ENCODE data around the gene SEC61B.

DNA sequence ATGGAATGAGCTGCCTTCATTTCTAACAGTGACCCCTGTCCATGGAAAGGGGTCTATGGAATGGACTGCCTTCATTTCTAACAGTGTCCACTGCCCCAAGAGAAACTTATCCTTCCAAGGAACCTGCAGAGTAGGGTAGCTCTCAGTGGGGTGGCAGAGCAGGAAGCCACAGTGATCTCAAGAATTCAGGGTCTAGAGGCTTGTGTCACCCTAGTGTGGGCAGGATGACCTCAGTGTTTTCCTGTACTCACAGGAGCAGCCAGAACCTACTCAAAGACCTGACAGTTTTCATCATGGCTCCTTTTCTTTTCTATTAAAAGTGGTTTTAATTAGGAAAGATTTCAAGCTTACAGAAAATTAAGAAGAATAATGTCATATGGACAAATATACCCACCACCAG lies 27.5 kb downstream of the SEC61B start:
- TF ChIP-seq, protein P1, sequence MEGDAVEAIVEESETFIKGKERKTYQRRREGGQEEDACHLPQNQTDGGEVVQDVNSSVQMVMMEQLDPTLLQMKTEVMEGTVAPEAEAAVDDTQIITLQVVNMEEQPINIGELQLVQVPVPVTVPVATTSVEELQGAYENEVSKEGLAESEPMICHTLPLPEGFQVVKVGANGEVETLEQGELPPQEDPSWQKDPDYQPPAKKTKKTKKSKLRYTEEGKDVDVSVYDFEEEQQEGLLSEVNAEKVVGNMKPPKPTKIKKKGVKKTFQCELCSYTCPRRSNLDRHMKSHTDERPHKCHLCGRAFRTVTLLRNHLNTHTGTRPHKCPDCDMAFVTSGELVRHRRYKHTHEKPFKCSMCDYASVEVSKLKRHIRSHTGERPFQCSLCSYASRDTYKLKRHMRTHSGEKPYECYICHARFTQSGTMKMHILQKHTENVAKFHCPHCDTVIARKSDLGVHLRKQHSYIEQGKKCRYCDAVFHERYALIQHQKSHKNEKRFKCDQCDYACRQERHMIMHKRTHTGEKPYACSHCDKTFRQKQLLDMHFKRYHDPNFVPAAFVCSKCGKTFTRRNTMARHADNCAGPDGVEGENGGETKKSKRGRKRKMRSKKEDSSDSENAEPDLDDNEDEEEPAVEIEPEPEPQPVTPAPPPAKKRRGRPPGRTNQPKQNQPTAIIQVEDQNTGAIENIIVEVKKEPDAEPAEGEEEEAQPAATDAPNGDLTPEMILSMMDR (IDR thresholded peaks at IDR 0.05; ENCODE audit: insufficient read depth, low read length): no peak
- TF ChIP-seq, protein P2, sequence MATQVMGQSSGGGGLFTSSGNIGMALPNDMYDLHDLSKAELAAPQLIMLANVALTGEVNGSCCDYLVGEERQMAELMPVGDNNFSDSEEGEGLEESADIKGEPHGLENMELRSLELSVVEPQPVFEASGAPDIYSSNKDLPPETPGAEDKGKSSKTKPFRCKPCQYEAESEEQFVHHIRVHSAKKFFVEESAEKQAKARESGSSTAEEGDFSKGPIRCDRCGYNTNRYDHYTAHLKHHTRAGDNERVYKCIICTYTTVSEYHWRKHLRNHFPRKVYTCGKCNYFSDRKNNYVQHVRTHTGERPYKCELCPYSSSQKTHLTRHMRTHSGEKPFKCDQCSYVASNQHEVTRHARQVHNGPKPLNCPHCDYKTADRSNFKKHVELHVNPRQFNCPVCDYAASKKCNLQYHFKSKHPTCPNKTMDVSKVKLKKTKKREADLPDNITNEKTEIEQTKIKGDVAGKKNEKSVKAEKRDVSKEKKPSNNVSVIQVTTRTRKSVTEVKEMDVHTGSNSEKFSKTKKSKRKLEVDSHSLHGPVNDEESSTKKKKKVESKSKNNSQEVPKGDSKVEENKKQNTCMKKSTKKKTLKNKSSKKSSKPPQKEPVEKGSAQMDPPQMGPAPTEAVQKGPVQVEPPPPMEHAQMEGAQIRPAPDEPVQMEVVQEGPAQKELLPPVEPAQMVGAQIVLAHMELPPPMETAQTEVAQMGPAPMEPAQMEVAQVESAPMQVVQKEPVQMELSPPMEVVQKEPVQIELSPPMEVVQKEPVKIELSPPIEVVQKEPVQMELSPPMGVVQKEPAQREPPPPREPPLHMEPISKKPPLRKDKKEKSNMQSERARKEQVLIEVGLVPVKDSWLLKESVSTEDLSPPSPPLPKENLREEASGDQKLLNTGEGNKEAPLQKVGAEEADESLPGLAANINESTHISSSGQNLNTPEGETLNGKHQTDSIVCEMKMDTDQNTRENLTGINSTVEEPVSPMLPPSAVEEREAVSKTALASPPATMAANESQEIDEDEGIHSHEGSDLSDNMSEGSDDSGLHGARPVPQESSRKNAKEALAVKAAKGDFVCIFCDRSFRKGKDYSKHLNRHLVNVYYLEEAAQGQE (IDR thresholded peaks at IDR 0.05; ENCODE audit: insufficient replicate concordance, low read depth): no peak
- TF ChIP-seq POLR2AphosphoS5 (IDR thresholded peaks at IDR 0.05; ENCODE audit: low read depth) (no peak), GABPA (IDR thresholded peaks at IDR 0.05; ENCODE audit: low read depth) (no peak)
